WTC11 (cell line): ENCODE measurements around the gene SUN2. TPM values are rescaled to one million over a fixed set of nuclear protein-coding genes. Genes with fewer than 3 reads are reported as not detected.

Experiments used
- ATAC-seq: fragments of 200-7000 bp; cut with Tn5 transposase; 2 replicates; pipeline ENCODE4 v1.10.0; 2021; ENCODE audit warnings: mild to moderate bottlenecking, moderate library complexity
- CTCF ChIA-PET: fragments of 300-600 bp; sonication (Branson Sonifier 250); formaldehyde crosslinking; loops from one replicate; lab custom pipeline; 2021; ENCODE audit warnings: antibody characterized with exemption; lab: Charles Lee
- POLR2A ChIA-PET: fragments of 350-600 bp; sonication (Branson Sonifier 250); formaldehyde crosslinking; loops from one replicate; lab custom pipeline; 2021; ENCODE audit warnings: antibody characterized with exemption; lab: Charles Lee
- DNase-seq: peaks from one replicate; pipeline ENCODE4 v3.0.0; 2021; ENCODE audit warnings: low spot score
- H3K27ac Mint-ChIP-seq: 2 replicates; pipeline ENCODE4 v1.8.0; 2021; ENCODE audit warnings: mixed read lengths
- H3K27me3 Mint-ChIP-seq: 2 replicates; pipeline ENCODE4 v1.8.0; 2021; ENCODE audit warnings: low read depth, mild to moderate bottlenecking, moderate library complexity, mixed read lengths
- H3K36me3 Mint-ChIP-seq: 2 replicates; pipeline ENCODE4 v1.8.0; 2021; ENCODE audit warnings: mixed read lengths
- H3K4me1 Mint-ChIP-seq: 2 replicates; pipeline ENCODE4 v1.8.0; 2022; ENCODE audit warnings: mixed read lengths
- H3K4me3 Mint-ChIP-seq: 2 replicates; pipeline ENCODE4 v1.8.0; 2021; ENCODE audit warnings: mild to moderate bottlenecking, moderate library complexity, mixed read lengths
- H3K9me3 Mint-ChIP-seq: 2 replicates; pipeline ENCODE4 v1.8.0; 2021; ENCODE audit warnings: mixed read lengths
- ELF4 ChIP-seq: sonication (generic); formaldehyde crosslinking; IDR thresholded peaks from 2 replicates; pipeline ENCODE4 v1.8.1; 2022; ENCODE audit warnings: low read depth, mild to moderate bottlenecking, moderate library complexity, missing genetic modification reagents
- ESRRA ChIP-seq: sonication (generic); formaldehyde crosslinking; IDR thresholded peaks from 2 replicates; pipeline ENCODE4 v1.8.1; 2022; ENCODE audit warnings: mild to moderate bottlenecking, missing genetic modification reagents, borderline replicate concordance
- FOXP1 ChIP-seq: sonication (generic); formaldehyde crosslinking; IDR thresholded peaks from 2 replicates; pipeline ENCODE4 v1.8.0; 2022; ENCODE audit warnings: missing genetic modification reagents, mild to moderate bottlenecking, moderate library complexity, borderline replicate concordance
- GABPB1 ChIP-seq: sonication (generic); formaldehyde crosslinking; IDR thresholded peaks from 2 replicates; pipeline ENCODE4 v1.8.1; 2023; ENCODE audit warnings: mild to moderate bottlenecking, missing genetic modification reagents
- MXD4 ChIP-seq: fragments of 250-450 bp; sonication (Bioruptor Pico); IDR thresholded peaks from 2 replicates; pipeline ENCODE4 v1.8.0; 2021; ENCODE audit warnings: mild to moderate bottlenecking, moderate library complexity, borderline replicate concordance
- NR1H2 ChIP-seq: sonication (generic); formaldehyde crosslinking; IDR thresholded peaks from 2 replicates; pipeline ENCODE4 v1.9.0; 2021; ENCODE audit warnings: mild to moderate bottlenecking, moderate library complexity, missing genetic modification reagents
- OVOL2 ChIP-seq: fragments of 250-450 bp; sonication (Bioruptor Pico); IDR thresholded peaks from 2 replicates; pipeline ENCODE4 v1.9.0; 2021; ENCODE audit warnings: mild to moderate bottlenecking, borderline replicate concordance
- SMAD4 ChIP-seq: sonication (generic); formaldehyde crosslinking; IDR thresholded peaks from 2 replicates; pipeline ENCODE4 v1.8.0; 2022; ENCODE audit warnings: mild to moderate bottlenecking, missing genetic modification reagents
- TCF7 ChIP-seq: sonication (generic); formaldehyde crosslinking; IDR thresholded peaks from 2 replicates; pipeline ENCODE4 v1.8.0; 2022; ENCODE audit warnings: mild to moderate bottlenecking, low read depth, missing genetic modification reagents, moderate library complexity
- TEAD1 ChIP-seq: sonication (generic); formaldehyde crosslinking; IDR thresholded peaks from 2 replicates; pipeline ENCODE4 v1.8.0; 2022; ENCODE audit warnings: mild to moderate bottlenecking, missing genetic modification reagents
- TEAD4 ChIP-seq: sonication (generic); formaldehyde crosslinking; IDR thresholded peaks from 2 replicates; pipeline ENCODE4 v1.8.0; 2022; ENCODE audit warnings: mild to moderate bottlenecking, missing genetic modification reagents
- TP53 ChIP-seq: sonication (generic); formaldehyde crosslinking; IDR thresholded peaks from 2 replicates; pipeline ENCODE4 v1.8.1; 2023; ENCODE audit warnings: mild to moderate bottlenecking, missing genetic modification reagents
- ZBTB21 ChIP-seq: sonication (generic); formaldehyde crosslinking; IDR thresholded peaks from 2 replicates; pipeline ENCODE4 v1.8.1; 2023; ENCODE audit warnings: mild to moderate bottlenecking, missing genetic modification reagents, borderline replicate concordance
- ZNF138 ChIP-seq: sonication (generic); formaldehyde crosslinking; conservative IDR thresholded peaks from 2 replicates; pipeline ENCODE4 v1.8.1; 2022; ENCODE audit warnings: mild to moderate bottlenecking, moderate library complexity, missing genetic modification reagents
- ZNF263 ChIP-seq: sonication (generic); formaldehyde crosslinking; IDR thresholded peaks from 2 replicates; pipeline ENCODE4 v1.8.1; 2022; ENCODE audit warnings: low read depth, mild to moderate bottlenecking, moderate library complexity, missing genetic modification reagents
- ZNF317 ChIP-seq: sonication (generic); formaldehyde crosslinking; IDR thresholded peaks from 2 replicates; pipeline ENCODE4 v1.8.1; 2023; ENCODE audit warnings: low read depth, mild to moderate bottlenecking, moderate library complexity, missing genetic modification reagents, borderline replicate concordance
- ZNF396 ChIP-seq: fragments of 250-450 bp; sonication (Bioruptor Pico); IDR thresholded peaks from 2 replicates; pipeline ENCODE4 v1.8.0; 2021; ENCODE audit warnings: mild to moderate bottlenecking, moderate library complexity, borderline replicate concordance
- ZNF416 ChIP-seq: fragments of 250-450 bp; sonication (Bioruptor Pico); IDR thresholded peaks from 2 replicates; pipeline ENCODE4 v1.9.0; 2021; ENCODE audit warnings: mild to moderate bottlenecking, inconsistent platforms
- total RNA-seq: library from RNA; stranded (reverse); gene quantifications from 3 replicates; pipeline ENCODE4 v1.2.3, GENCODE V29; 2021
- TF ChIP-seq, protein P1 (sequence below): sonication (generic); formaldehyde crosslinking; IDR thresholded peaks from 2 replicates; pipeline ENCODE4 v1.8.0; 2022; ENCODE audit warnings: mild to moderate bottlenecking, missing genetic modification reagents
- TF ChIP-seq, protein P2 (sequence below): sonication (generic); formaldehyde crosslinking; IDR thresholded peaks from 2 replicates; pipeline ENCODE4 v1.8.0; 2022; ENCODE audit warnings: mild to moderate bottlenecking, missing genetic modification reagents
- TF ChIP-seq, protein P3 (sequence below): fragments of 250-450 bp; sonication (Bioruptor Pico); IDR thresholded peaks from 2 replicates; pipeline ENCODE4 v1.9.0; 2021; ENCODE audit warnings: mild to moderate bottlenecking
- TF ChIP-seq, protein P4 (sequence below): sonication (generic); formaldehyde crosslinking; IDR thresholded peaks from 2 replicates; pipeline ENCODE4 v1.8.1; 2023; ENCODE audit warnings: mild to moderate bottlenecking, missing genetic modification reagents, borderline replicate concordance
- TF ChIP-seq, protein P5 (sequence below): fragments of 250-450 bp; sonication (Bioruptor Pico); IDR thresholded peaks from 2 replicates; pipeline ENCODE4 v1.8.0; 2021; ENCODE audit warnings: mild to moderate bottlenecking
- TF ChIP-seq, protein P6 (sequence below): sonication (generic); formaldehyde crosslinking; IDR thresholded peaks from 2 replicates; pipeline ENCODE4 v1.8.1; 2023; ENCODE audit warnings: mild to moderate bottlenecking, moderate library complexity, missing genetic modification reagents

SUN2 gene
- total RNA-seq, 1 experiment from 2014 or later: 30.1 TPM

DNA sequence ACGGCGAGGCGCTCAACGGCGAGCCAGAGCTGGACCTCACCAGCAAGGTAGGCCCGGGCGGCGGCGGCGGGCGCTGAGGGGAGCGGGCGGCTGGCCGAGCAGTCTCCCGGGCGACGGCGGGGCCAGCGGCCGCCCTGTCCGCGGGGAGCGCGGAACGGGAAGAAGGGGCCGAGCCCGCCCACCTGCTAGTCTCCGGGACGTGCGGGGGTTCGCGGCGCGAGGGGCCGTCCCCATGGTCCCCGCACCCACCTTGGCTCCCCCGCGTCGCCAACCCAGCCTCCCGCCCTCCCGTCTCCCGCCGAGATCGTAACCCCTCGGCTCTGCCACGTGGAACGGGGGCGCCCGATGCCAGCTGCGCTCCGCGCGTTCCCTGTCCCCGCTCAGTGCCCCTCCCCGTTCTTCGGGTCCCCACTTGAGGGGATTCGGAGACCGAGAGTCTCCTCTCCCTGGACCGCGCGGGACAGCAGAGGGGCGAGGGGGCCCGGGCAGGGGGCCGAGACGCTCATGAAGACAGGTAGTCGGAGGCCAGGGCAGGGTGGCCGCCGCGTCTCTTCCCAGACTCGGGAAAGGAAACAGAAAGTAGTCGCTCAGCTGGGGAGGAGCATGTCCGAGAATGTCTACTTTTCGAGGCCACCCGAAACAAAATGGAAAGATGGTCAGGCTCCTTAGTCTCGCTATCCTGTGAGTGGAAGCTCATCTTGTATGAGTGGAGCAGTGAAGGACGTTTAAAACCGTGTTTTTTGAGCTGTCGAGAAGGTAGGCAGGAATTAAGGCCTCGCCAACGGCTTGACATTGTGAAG lies 49.5 kb downstream of the SUN2 start:
- no peak for TF ChIP-seq GABPB1 (CRISPR knock-in tag)
- TF ChIP-seq, protein P1, sequence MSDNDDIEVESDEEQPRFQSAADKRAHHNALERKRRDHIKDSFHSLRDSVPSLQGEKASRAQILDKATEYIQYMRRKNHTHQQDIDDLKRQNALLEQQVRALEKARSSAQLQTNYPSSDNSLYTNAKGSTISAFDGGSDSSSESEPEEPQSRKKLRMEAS (CRISPR knock-in tag): peak; percentile 67; the same call in 1 of the 2 replicates
- TF ChIP-seq ZNF396: no peak
- TF ChIP-seq TEAD4: no peak
- 0 out of 2 replicates have a peak, but pooled peaks have one; percentile 43 for TF ChIP-seq ELF4 (CRISPR knock-in tag)
- TF ChIP-seq, protein P2, sequence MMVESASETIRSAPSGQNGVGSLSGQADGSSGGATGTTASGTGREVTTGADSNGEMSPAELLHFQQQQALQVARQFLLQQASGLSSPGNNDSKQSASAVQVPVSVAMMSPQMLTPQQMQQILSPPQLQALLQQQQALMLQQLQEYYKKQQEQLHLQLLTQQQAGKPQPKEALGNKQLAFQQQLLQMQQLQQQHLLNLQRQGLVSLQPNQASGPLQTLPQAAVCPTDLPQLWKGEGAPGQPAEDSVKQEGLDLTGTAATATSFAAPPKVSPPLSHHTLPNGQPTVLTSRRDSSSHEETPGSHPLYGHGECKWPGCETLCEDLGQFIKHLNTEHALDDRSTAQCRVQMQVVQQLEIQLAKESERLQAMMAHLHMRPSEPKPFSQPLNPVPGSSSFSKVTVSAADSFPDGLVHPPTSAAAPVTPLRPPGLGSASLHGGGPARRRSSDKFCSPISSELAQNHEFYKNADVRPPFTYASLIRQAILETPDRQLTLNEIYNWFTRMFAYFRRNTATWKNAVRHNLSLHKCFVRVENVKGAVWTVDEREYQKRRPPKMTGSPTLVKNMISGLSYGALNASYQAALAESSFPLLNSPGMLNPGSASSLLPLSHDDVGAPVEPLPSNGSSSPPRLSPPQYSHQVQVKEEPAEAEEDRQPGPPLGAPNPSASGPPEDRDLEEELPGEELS (CRISPR knock-in tag): peak; percentile 36; the same call in 1 of the 2 replicates
- TF ChIP-seq ZNF263 (CRISPR knock-in tag): 0 out of 2 replicates have a peak, but pooled peaks have one; percentile 43
- TF ChIP-seq TP53 (CRISPR knock-in tag): 0 out of 2 replicates have a peak, but pooled peaks have one; percentile 50
- no peak for TF ChIP-seq OVOL2 (CRISPR knock-in tag)
- TF ChIP-seq FOXP1 (CRISPR knock-in tag): peak; percentile 87
- TF ChIP-seq, protein P3, sequence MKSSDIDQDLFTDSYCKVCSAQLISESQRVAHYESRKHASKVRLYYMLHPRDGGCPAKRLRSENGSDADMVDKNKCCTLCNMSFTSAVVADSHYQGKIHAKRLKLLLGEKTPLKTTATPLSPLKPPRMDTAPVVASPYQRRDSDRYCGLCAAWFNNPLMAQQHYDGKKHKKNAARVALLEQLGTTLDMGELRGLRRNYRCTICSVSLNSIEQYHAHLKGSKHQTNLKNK (CRISPR knock-in tag): no peak
- peak; percentile 68; the same call in 1 of the 2 replicates for TF ChIP-seq ZBTB21 (CRISPR knock-in tag)
- no peak for TF ChIP-seq TEAD1 (CRISPR knock-in tag)
- TF ChIP-seq, protein P4, sequence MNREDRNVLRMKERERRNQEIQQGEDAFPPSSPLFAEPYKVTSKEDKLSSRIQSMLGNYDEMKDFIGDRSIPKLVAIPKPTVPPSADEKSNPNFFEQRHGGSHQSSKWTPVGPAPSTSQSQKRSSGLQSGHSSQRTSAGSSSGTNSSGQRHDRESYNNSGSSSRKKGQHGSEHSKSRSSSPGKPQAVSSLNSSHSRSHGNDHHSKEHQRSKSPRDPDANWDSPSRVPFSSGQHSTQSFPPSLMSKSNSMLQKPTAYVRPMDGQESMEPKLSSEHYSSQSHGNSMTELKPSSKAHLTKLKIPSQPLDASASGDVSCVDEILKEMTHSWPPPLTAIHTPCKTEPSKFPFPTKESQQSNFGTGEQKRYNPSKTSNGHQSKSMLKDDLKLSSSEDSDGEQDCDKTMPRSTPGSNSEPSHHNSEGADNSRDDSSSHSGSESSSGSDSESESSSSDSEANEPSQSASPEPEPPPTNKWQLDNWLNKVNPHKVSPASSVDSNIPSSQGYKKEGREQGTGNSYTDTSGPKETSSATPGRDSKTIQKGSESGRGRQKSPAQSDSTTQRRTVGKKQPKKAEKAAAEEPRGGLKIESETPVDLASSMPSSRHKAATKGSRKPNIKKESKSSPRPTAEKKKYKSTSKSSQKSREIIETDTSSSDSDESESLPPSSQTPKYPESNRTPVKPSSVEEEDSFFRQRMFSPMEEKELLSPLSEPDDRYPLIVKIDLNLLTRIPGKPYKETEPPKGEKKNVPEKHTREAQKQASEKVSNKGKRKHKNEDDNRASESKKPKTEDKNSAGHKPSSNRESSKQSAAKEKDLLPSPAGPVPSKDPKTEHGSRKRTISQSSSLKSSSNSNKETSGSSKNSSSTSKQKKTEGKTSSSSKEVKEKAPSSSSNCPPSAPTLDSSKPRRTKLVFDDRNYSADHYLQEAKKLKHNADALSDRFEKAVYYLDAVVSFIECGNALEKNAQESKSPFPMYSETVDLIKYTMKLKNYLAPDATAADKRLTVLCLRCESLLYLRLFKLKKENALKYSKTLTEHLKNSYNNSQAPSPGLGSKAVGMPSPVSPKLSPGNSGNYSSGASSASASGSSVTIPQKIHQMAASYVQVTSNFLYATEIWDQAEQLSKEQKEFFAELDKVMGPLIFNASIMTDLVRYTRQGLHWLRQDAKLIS: no peak
- TF ChIP-seq TCF7: peak; percentile 19; the same call in 1 of the 2 replicates
- TF ChIP-seq, protein P5, sequence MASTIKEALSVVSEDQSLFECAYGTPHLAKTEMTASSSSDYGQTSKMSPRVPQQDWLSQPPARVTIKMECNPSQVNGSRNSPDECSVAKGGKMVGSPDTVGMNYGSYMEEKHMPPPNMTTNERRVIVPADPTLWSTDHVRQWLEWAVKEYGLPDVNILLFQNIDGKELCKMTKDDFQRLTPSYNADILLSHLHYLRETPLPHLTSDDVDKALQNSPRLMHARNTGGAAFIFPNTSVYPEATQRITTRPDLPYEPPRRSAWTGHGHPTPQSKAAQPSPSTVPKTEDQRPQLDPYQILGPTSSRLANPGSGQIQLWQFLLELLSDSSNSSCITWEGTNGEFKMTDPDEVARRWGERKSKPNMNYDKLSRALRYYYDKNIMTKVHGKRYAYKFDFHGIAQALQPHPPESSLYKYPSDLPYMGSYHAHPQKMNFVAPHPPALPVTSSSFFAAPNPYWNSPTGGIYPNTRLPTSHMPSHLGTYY (CRISPR knock-in tag): no peak
- no peak for TF ChIP-seq MXD4 (CRISPR knock-in tag)
- no peak for TF ChIP-seq ESRRA
- TF ChIP-seq SMAD4 (CRISPR knock-in tag): no peak
- 0 out of 2 replicates have a peak, but pooled peaks have one; percentile 38 for TF ChIP-seq ZNF416 (CRISPR knock-in tag)
- no peak for TF ChIP-seq ZNF317 (CRISPR knock-in tag)
- TF ChIP-seq, protein P6, sequence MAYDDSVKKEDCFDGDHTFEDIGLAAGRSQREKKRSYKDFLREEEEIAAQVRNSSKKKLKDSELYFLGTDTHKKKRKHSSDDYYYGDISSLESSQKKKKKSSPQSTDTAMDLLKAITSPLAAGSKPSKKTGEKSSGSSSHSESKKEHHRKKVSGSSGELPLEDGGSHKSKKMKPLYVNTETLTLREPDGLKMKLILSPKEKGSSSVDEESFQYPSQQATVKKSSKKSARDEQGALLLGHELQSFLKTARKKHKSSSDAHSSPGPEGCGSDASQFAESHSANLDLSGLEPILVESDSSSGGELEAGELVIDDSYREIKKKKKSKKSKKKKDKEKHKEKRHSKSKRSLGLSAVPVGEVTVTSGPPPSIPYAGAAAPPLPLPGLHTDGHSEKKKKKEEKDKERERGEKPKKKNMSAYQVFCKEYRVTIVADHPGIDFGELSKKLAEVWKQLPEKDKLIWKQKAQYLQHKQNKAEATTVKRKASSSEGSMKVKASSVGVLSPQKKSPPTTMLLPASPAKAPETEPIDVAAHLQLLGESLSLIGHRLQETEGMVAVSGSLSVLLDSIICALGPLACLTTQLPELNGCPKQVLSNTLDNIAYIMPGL: peak; percentile 75; the same call in 1 of the 2 replicates
- TF ChIP-seq ZNF138 (CRISPR knock-in tag): no peak
- TF ChIP-seq NR1H2 (CRISPR knock-in tag): no peak
- TF ChIP-seq, all 79 proteins: peak for 10
- ATAC-seq: no peak
- H3K27ac Mint-ChIP-seq: peak overlapping the region; percentile 78; the same call in 1 of the 2 replicates
- peak overlapping the region; percentile 91 for H3K4me3 Mint-ChIP-seq
- no peaks in the 10 kb centered on the region for H3K9me3 Mint-ChIP-seq
- peaks cover 11% of the 10 kb centered on the region for H3K36me3 Mint-ChIP-seq
- peak; percentile 44 for DNase-seq
- no peaks in the 10 kb centered on the region; the same call in 1 of the 2 replicates for H3K27me3 Mint-ChIP-seq
- CTCF ChIA-PET: interaction anchor here (0.5 to 1.5 kb wide), 6 partner anchors 19 to 64 kb away, joined by 3 to 10 read pairs (median 5); partner anchors contain the start of gene TOMM22
- H3K4me1 Mint-ChIP-seq: peaks cover 62% of the 10 kb centered on the region
- POLR2A ChIA-PET: interaction anchor here (0.9 kb wide), 1 partner anchor 25 kb away, joined by 3 read pairs; the partner anchor contains the start of gene TOMM22
